PC-3 (cell line): Measurements from ENCODE around the gene CLDN20. TPM values are rescaled to one million over a fixed set of nuclear protein-coding genes. Genes with fewer than 3 reads are reported as not detected.

Source experiments
- ATAC-seq: fragments of 200-7000 bp; cut with Tn5 transposase; 2 replicates; pipeline ENCODE4 v1.9.1; 2020; ENCODE audit warnings: mild to moderate bottlenecking, moderate library complexity
- BruUV-seq: library from RNA; stranded (reverse); fragments of 400-500 nt; replicated peaks from 2 replicates; lab custom pipeline; 2021; lab: Mats Ljungman, UMichigan
- CTCF ChIA-PET: fragments of 300-600 bp; sonication (Branson Sonifier 250); formaldehyde crosslinking; loops from one replicate; lab custom pipeline; 2022; ENCODE audit warnings: antibody characterized with exemption; lab: Charles Lee
- POLR2A ChIA-PET: fragments of 300-600 bp; sonication (Branson Sonifier 250); formaldehyde crosslinking; loops from one replicate; lab custom pipeline; 2022; ENCODE audit warnings: antibody characterized with exemption; ENCODE audit not compliant: unreplicated experiment; lab: Charles Lee
- DNase-seq: peaks from one replicate; pipeline ENCODE4 v3.0.0-alpha.2; 2015
- H2AFZ ChIP-seq: fragments of 300-600 bp; sonication (generic); 2 replicates; pipeline ENCODE4 v1.6.0; 2016; ENCODE audit warnings: antibody characterized with exemption, low read length
- H3F3A ChIP-seq: fragments of 300-600 bp; sonication (generic); one replicate; pipeline ENCODE4 v1.6.0; 2017; ENCODE audit warnings: antibody characterized with exemption, low read length, control low read depth, mild to moderate bottlenecking; ENCODE audit not compliant: unreplicated experiment
- H3K27ac ChIP-seq: fragments of 300-600 bp; sonication (generic); 2 replicates; pipeline ENCODE4 v1.5.1; 2016; ENCODE audit warnings: mild to moderate bottlenecking, low read length
- H3K27me3 ChIP-seq: fragments of 300-600 bp; sonication (generic); 2 replicates; pipeline ENCODE4 v1.6.1; 2016; ENCODE audit warnings: low read length, mixed read lengths
- H3K36me3 ChIP-seq: fragments of 300-600 bp; sonication (generic); 2 replicates; pipeline ENCODE4 v1.6.1; 2016; ENCODE audit warnings: low read depth, mixed run types, low read length, mixed read lengths
- H3K4me1 ChIP-seq: fragments of 300-600 bp; sonication (generic); 2 replicates; pipeline ENCODE4 v1.5.1; 2016; ENCODE audit warnings: low read length; ENCODE audit not compliant: insufficient read depth
- H3K4me2 ChIP-seq: fragments of 300-600 bp; sonication (generic); 2 replicates; pipeline ENCODE4 v1.6.0; 2016; ENCODE audit warnings: low read length
- H3K4me3 ChIP-seq: fragments of 300-600 bp; sonication (generic); 2 replicates; pipeline ENCODE4 v1.5.1; 2016; ENCODE audit warnings: mild to moderate bottlenecking, low read length, mixed read lengths
- H3K79me2 ChIP-seq: fragments of 300-600 bp; sonication (generic); 2 replicates; pipeline ENCODE4 v1.6.1; 2017; ENCODE audit warnings: low read length, mixed read lengths
- H3K9ac ChIP-seq: fragments of 300-600 bp; sonication (generic); 2 replicates; pipeline ENCODE4 v1.6.0; 2016; ENCODE audit warnings: mild to moderate bottlenecking, low read length
- H3K9me2 ChIP-seq: fragments of 300-600 bp; sonication (generic); replicated peaks from 2 replicates; pipeline ENCODE4 v1.6.1; 2016; ENCODE audit warnings: mixed run types, low read length, mixed read lengths
- H3K9me3 ChIP-seq: fragments of 300-600 bp; sonication (generic); 2 replicates; pipeline ENCODE4 v1.6.1; 2016; ENCODE audit warnings: low read length, mixed read lengths
- H4K20me1 ChIP-seq: fragments of 300-600 bp; sonication (generic); 2 replicates; pipeline ENCODE4 v1.6.1; 2016; ENCODE audit warnings: low read length, mixed read lengths
- CTCF ChIP-seq: fragments of 300-600 bp; sonication (generic); conservative IDR thresholded peaks from 2 replicates; pipeline ENCODE4 v1.5.1; 2017; ENCODE audit warnings: antibody characterized with exemption, low read depth, mild to moderate bottlenecking, low read length
- EZH2 ChIP-seq: fragments of 300-600 bp; sonication (generic); IDR thresholded peaks from one replicate; pipeline ENCODE4 v1.6.1; 2017; ENCODE audit warnings: antibody characterized with exemption, mild to moderate bottlenecking, low read length; ENCODE audit not compliant: unreplicated experiment
- EZH2phosphoT487 ChIP-seq: fragments of 300-600 bp; sonication (generic); IDR thresholded peaks from 2 replicates; pipeline ENCODE4 v1.6.1; 2018; ENCODE audit warnings: mild to moderate bottlenecking, antibody characterized with exemption, low read length, borderline replicate concordance
- intact Hi-C: fragments of 100-400 bp; cut with micrococcal nuclease; formaldehyde crosslinking; loops from 2 replicates; pipeline ENCODE4 v1.9.0; 2023
- total RNA-seq: library from RNA; depleted of rRNA; stranded (reverse); fragments of >200 nt; gene quantifications from 2 replicates; pipeline ENCODE4 v1.2.3, GENCODE V29; 2014

The CLDN20 gene
- total RNA-seq, 1 experiment from 2014 or later, result not detected

GRCh38 chr6:155248008-155249001 lies 15.5 kb upstream of the CLDN20 start:
- Histone ChIP-seq H3K9me3 (no peaks in the 10 kb centered on the region), H3K79me2 (no peaks in the 10 kb centered on the region), H3K4me3 (no peak overlapping the region), H3K27me3 (no peaks in the 10 kb centered on the region), H3K4me2 (no peak overlapping the region), H3F3A (no peaks in the 10 kb centered on the region), H4K20me1 (no peaks in the 10 kb centered on the region), H3K27ac (no peak overlapping the region), H3K9ac (no peak overlapping the region), H3K36me3 (no peaks in the 10 kb centered on the region), H3K9me2 (no peaks in the 10 kb centered on the region), H3K4me1 (peaks cover 1% of the 10 kb centered on the region), H2AFZ (no peak overlapping the region)
- no TSS peak for BruUV-seq
- DNase-seq (peak; percentile 32), ATAC-seq (peak; percentile 35; the same call in 1 of the 2 replicates)
- POLR2A ChIA-PET, result no interaction called here
- no peak for TF ChIP-seq EZH2
- TF ChIP-seq EZH2phosphoT487, result no peak
- peak; percentile 75 for TF ChIP-seq CTCF
- CTCF ChIA-PET, result interaction anchor here (1.0 kb wide), 1 partner anchor 71 kb away, joined by 4 read pairs; no protein-coding TSS in a partner anchor
- intact Hi-C loops, result loop anchor here (1.0 to 5.0 kb wide), 3 partner anchors 71 to 381 kb away; no protein-coding TSS in a partner anchor

GRCh38 chr6:155250701-155251381 lies 13.0 kb upstream of the CLDN20 start:
- Histone ChIP-seq H3K27me3 (no peaks in the 10 kb centered on the region), H3K4me2 (no peak overlapping the region), H3K9me3 (no peaks in the 10 kb centered on the region), H3K4me3 (no peak overlapping the region), H3K9ac (no peak overlapping the region), H3F3A (no peaks in the 10 kb centered on the region), H3K36me3 (no peaks in the 10 kb centered on the region), H3K9me2 (no peaks in the 10 kb centered on the region), H3K79me2 (no peaks in the 10 kb centered on the region), H3K4me1 (peaks cover 6% of the 10 kb centered on the region), H3K27ac (no peak overlapping the region), H4K20me1 (no peaks in the 10 kb centered on the region), H2AFZ (no peak overlapping the region)
- BruUV-seq, result no TSS peak
- intact Hi-C loops, result no loop called here
- ATAC-seq, result no peak
- POLR2A ChIA-PET, result no interaction called here
- CTCF ChIA-PET, result interaction anchor here (0.7 kb wide), 1 partner anchor 383 kb away, joined by 5 read pairs; no protein-coding TSS in a partner anchor
- TF ChIP-seq EZH2phosphoT487 (no peak), EZH2 (no peak), CTCF (no peak)
- DNase-seq, result no peak
